GM12878 (cell line): Measurements from ENCODE around the gene TP73. TPM values are rescaled to one million over a fixed set of nuclear protein-coding genes. Genes with fewer than 3 reads are reported as not detected.

Experiments used
- ATAC-seq: fragments of 200-7000 bp; cut with Tn5 transposase; 3 replicates; pipeline ENCODE4 v1.9.1; 2020; ENCODE audit warnings: mild to moderate bottlenecking, moderate library complexity
- BruUV-seq: library from RNA; stranded (reverse); fragments of 400-500 nt; replicated peaks from 2 replicates; lab custom pipeline; 2021; lab: Mats Ljungman, UMichigan
- CTCF ChIA-PET: fragments of 300-600 bp; sonication (Branson Sonifier 250); formaldehyde crosslinking; extraction: SDS; loops from one replicate; lab custom pipeline; 2021; ENCODE audit warnings: inconsistent platforms; lab: Yijun Ruan, JAX
- POLR2A ChIA-PET: fragments of 350-600 bp; formaldehyde crosslinking; extraction: SDS; loops from one replicate; lab custom pipeline; 2021; ENCODE audit warnings: inconsistent platforms; lab: Charles Lee
- RAD21 ChIA-PET: fragments of 300-600 bp; sonication (Branson Sonifier 250); formaldehyde crosslinking; loops from one replicate; lab custom pipeline; 2023; ENCODE audit warnings: antibody characterized with exemption; ENCODE audit not compliant: unreplicated experiment; lab: Charles Lee
- SMC1A ChIA-PET: fragments of 300-600 bp; sonication (Branson Sonifier 250); formaldehyde crosslinking; loops from one replicate; lab custom pipeline; 2023; ENCODE audit not compliant: unreplicated experiment, uncharacterized antibody; lab: Charles Lee
- DNase-seq: peaks from one replicate; pipeline ENCODE4 v3.0.0-alpha.2; 2011; ENCODE audit warnings: low read depth, low spot score
- FAIRE-seq: peaks from 3 replicates; lab custom pipeline; 2011; peaks lifted over from hg19 to GRCh38; lab: Jason Lieb, UNC
- H2AFZ ChIP-seq: 2 replicates; pipeline ENCODE4 v1.6.0; 2011; ENCODE audit warnings: low read depth, low read length, control low read depth; ENCODE audit not compliant: control insufficient read depth
- H3K27ac ChIP-seq: 2 replicates; pipeline ENCODE4 v1.5.1; 2011; ENCODE audit warnings: control low read depth; ENCODE audit not compliant: control insufficient read depth, insufficient read depth
- H3K27me3 ChIP-seq, 2 experiments: replicated peaks in 1 of 2; 2 replicates each; pipeline versions ENCODE4 v1.6.0 to v1.6.1; 2011; ENCODE audit warnings: low read length in 1 of 2; ENCODE audit not compliant: control insufficient read depth in 2 of 2, insufficient read depth in 2 of 2
- H3K36me3 ChIP-seq, 2 experiments: 2 replicates each; pipeline ENCODE4 v1.5.1; 2011; ENCODE audit warnings: low read length in 1 of 2; ENCODE audit not compliant: control insufficient read depth in 2 of 2, insufficient read depth in 2 of 2
- H3K4me1 ChIP-seq: 2 replicates; pipeline ENCODE4 v1.6.1; 2011; ENCODE audit warnings: mild to moderate bottlenecking, low read length, moderate library complexity, mixed read lengths; ENCODE audit not compliant: control insufficient read depth, insufficient read depth
- H3K4me2 ChIP-seq: 2 replicates; pipeline ENCODE4 v1.6.0; 2011; ENCODE audit warnings: control low read depth; ENCODE audit not compliant: control insufficient read depth, insufficient read depth
- H3K4me3 ChIP-seq: fragments of 200-600 bp; sonication (generic); 2 replicates; pipeline ENCODE4 v1.5.1; 2016
- H3K79me2 ChIP-seq: 2 replicates; pipeline ENCODE4 v1.6.0; 2011; ENCODE audit warnings: low read length; ENCODE audit not compliant: control insufficient read depth, insufficient read depth
- H3K9ac ChIP-seq: 2 replicates; pipeline ENCODE4 v1.8.0; 2011; ENCODE audit warnings: low read length, control low read depth, mixed read lengths; ENCODE audit not compliant: control insufficient read depth, insufficient read depth
- H3K9me3 ChIP-seq: replicated peaks from 3 replicates; pipeline ENCODE4 v1.5.1; 2011; ENCODE audit warnings: mild to moderate bottlenecking, low read length; ENCODE audit not compliant: control insufficient read depth, insufficient read depth
- H4K20me1 ChIP-seq: 2 replicates; pipeline ENCODE4 v1.6.0; 2011; ENCODE audit not compliant: control insufficient read depth, insufficient read depth
- BRCA1 ChIP-seq: IDR thresholded peaks from 2 replicates; pipeline ENCODE4 v1.6.1; 2011; ENCODE audit warnings: low read depth, low read length, improper control_type of control experiment
- EZH2 ChIP-seq: IDR thresholded peaks from 2 replicates; pipeline ENCODE4 v1.6.1; 2012; ENCODE audit warnings: low read depth, mild to moderate bottlenecking, control low read depth, inconsistent platforms, low read length, borderline replicate concordance; ENCODE audit not compliant: control insufficient read depth
- FOS ChIP-seq: IDR thresholded peaks from 3 replicates; pipeline ENCODE4 v1.6.1; 2011; ENCODE audit warnings: borderline replicate concordance; ENCODE audit not compliant: insufficient read length; ENCODE audit errors: extremely low read depth
- HDAC6 ChIP-seq: fragments of 200-600 bp; sonication (generic); IDR thresholded peaks from one replicate; pipeline ENCODE4 v1.8.0; 2017; ENCODE audit warnings: antibody characterized with exemption; ENCODE audit not compliant: unreplicated experiment
- WGBS: methylation state at CpG from one replicate; pipeline ENCODE4 v1.1.6; 2016; ENCODE audit warnings: low lambda C conversion rate; ENCODE audit not compliant: insufficient replicate concordance, insufficient coverage; ENCODE audit errors: missing lambda C conversion rate; 5-methylcytosine and 5-hydroxymethylcytosine counted together
- in situ Hi-C: fragments of 300-500 bp; cut with MboI; formaldehyde crosslinking; loops from 9 replicates; pipeline ENCODE4 v1.14.3; 2018; ENCODE audit warnings: mixed read lengths
- intact Hi-C: fragments of 100-400 bp; cut with micrococcal nuclease; formaldehyde crosslinking; loops from one replicate; pipeline ENCODE4 v1.14.2; 2022; ENCODE audit not compliant: unreplicated experiment
- polyA plus RNA-seq, 11 experiments: library from polyadenylated mRNA; depleted of rRNA in 4 of 11; unstranded in 6 of 11; stranded (reverse) in 5 of 11; fragments of >200 nt; fragmentation: Nextera tagmentation in 4 of 11; fragmentation: Illumina TruSeq in 1 of 11; extraction: Ambion mirVana in 4 of 11; extraction: Trizol in 1 of 11; gene quantifications; 1 replicate in 1 of 11; 2 replicates in 10 of 11; pipeline versions ENCODE4 v1.2.1 to v1.2.3, GENCODE V29; 2011 to 2016; ENCODE audit warnings: inconsistent platforms in 2 of 11, missing spikeins in 2 of 11, low read depth in 1 of 11
- total RNA-seq, 4 experiments: library from RNA; depleted of rRNA in 3 of 4; stranded (reverse); fragments of >200 nt in 3 of 4; fragmentation: Illumina TruSeq in 1 of 4; extraction: Trizol in 1 of 4; gene quantifications; 2 replicates each; pipeline versions ENCODE4 v1.2.1 to v1.2.3, GENCODE V29; 2013 to 2021
- TF ChIP-seq, protein P1 (sequence below): fragments of 450-650 bp; IDR thresholded peaks from 2 replicates; pipeline ENCODE4 v1.6.1; 2018; ENCODE audit warnings: borderline replicate concordance, mild to moderate bottlenecking; ENCODE audit not compliant: partially characterized antibody

TP73 gene
- total and polyA plus RNA-seq, 10 of the 15 experiments (the other 5 are each of a cell fraction or from before 2014, with no cell fraction given), result 0.08 to 54.2 (median 14.9) TPM

DNA sequence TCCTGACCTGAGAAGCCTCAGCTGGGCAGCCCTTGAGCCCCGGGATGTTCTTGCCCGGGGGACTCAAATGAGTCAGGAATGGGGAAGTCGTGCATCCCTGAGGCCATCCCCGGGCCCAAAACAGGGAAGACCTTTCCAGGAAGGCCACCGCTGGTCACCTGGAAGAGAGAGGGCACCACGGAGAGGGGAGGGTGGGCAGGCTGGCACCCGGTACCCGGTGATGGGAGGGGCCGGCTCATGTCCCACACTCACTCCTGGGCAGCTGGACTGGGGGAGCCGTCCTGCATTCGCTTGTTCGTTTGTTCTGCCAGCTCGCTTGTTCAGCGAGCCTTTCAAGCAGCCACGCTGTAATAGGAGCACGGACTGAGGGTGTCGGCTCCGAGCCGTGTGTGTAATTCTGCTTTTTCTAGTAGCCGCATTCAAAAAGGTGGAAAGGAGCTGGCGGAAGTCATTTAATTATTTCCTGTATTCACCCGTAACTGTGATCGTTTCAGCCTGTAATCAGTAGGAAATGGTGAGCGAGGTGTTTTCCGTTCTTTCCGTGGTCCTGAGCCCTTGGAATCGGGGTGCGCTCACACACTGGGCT lies 51.6 kb downstream of the TP73 start:
- H3K27me3 ChIP-seq, result no peaks in the 10 kb centered on the region
- WGBS, result 31% methylated on average over 28 of the region's 28 CpGs
- no peak overlapping the region for H3K4me2 ChIP-seq
- in situ Hi-C loops (no loop called here), intact Hi-C loops (no loop called here)
- no peaks in the 10 kb centered on the region for H3K79me2 ChIP-seq
- no peak for FAIRE-seq
- ChIA-PET POLR2A (no interaction called here), SMC1A (no interaction called here), CTCF (interaction anchor here (1.3 kb wide), 1 partner anchor 20 kb away, joined by 4 read pairs; no protein-coding TSS in a partner anchor), RAD21 (interaction anchor here (0.7 kb wide), 1 partner anchor 242 kb away, joined by 3 read pairs; no protein-coding TSS in a partner anchor)
- H3K36me3 ChIP-seq, result peaks cover 0 to 19% of the 10 kb centered on the region in 2 experiments; a peak in 3 of 4 replicates
- DNase-seq, result no peak
- no peaks in the 10 kb centered on the region for H3K9me3 ChIP-seq
- BruUV-seq, result no TSS peak
- H3K9ac ChIP-seq, result no peak overlapping the region
- no peak for ATAC-seq
- no peaks in the 10 kb centered on the region; the same call in 1 of the 2 replicates for H4K20me1 ChIP-seq
- no peak overlapping the region for H2AFZ ChIP-seq
- TF ChIP-seq HDAC6 (no peak), FOS (no peak), BRCA1 (no peak), EZH2 (no peak)
- TF ChIP-seq, protein P1, sequence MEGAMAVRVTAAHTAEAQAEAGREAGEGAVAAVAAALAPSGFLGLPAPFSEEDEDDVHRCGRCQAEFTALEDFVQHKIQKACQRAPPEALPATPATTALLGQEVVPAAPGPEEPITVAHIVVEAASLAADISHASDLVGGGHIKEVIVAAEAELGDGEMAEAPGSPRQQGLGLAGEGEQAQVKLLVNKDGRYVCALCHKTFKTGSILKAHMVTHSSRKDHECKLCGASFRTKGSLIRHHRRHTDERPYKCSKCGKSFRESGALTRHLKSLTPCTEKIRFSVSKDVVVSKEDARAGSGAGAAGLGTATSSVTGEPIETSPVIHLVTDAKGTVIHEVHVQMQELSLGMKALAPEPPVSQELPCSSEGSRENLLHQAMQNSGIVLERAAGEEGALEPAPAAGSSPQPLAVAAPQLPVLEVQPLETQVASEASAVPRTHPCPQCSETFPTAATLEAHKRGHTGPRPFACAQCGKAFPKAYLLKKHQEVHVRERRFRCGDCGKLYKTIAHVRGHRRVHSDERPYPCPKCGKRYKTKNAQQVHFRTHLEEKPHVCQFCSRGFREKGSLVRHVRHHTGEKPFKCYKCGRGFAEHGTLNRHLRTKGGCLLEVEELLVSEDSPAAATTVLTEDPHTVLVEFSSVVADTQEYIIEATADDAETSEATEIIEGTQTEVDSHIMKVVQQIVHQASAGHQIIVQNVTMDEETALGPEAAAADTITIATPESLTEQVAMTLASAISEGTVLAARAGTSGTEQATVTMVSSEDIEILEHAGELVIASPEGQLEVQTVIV, result no peak
- H3K4me1 ChIP-seq, result no peaks in the 10 kb centered on the region
- H3K27ac ChIP-seq, result no peak overlapping the region
- no peak overlapping the region for H3K4me3 ChIP-seq
